ENCODE results near the gene WT1.

The WT1 gene

DNA sequence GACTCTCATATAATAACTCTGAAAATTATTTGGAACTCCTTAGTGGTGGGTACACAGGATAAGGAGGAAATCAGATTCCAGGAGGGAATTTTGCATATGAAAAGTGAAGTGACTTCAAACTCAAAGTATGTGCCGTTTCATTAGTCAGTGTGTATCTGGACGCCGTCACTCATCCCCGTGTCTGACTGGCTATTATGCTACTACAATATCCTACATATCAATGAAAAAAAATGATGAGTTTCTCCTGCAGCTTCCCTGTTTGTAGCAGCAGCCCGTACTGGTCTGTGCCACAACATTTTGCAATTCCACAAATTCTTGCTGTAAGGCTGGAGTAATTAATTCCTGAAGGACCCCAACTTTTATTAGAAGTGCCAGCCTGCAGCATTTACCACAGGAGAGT is 16.5 kb downstream of the WT1 start:
- in situ Hi-C loops (cut with HindIII; ENCODE audit: low sequenced_read_pairs) = no loop called here
- DNase-seq (ENCODE audit: low read depth, low spot score) = no peak
- no peak overlapping the region for H3K4me3 ChIP-seq (ENCODE audit: low read depth, low read length)
- TF ChIP-seq, protein P1, sequence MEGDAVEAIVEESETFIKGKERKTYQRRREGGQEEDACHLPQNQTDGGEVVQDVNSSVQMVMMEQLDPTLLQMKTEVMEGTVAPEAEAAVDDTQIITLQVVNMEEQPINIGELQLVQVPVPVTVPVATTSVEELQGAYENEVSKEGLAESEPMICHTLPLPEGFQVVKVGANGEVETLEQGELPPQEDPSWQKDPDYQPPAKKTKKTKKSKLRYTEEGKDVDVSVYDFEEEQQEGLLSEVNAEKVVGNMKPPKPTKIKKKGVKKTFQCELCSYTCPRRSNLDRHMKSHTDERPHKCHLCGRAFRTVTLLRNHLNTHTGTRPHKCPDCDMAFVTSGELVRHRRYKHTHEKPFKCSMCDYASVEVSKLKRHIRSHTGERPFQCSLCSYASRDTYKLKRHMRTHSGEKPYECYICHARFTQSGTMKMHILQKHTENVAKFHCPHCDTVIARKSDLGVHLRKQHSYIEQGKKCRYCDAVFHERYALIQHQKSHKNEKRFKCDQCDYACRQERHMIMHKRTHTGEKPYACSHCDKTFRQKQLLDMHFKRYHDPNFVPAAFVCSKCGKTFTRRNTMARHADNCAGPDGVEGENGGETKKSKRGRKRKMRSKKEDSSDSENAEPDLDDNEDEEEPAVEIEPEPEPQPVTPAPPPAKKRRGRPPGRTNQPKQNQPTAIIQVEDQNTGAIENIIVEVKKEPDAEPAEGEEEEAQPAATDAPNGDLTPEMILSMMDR (IDR thresholded peaks at IDR 0.05; ENCODE audit: low read depth, low read length) = no peak

DNA sequence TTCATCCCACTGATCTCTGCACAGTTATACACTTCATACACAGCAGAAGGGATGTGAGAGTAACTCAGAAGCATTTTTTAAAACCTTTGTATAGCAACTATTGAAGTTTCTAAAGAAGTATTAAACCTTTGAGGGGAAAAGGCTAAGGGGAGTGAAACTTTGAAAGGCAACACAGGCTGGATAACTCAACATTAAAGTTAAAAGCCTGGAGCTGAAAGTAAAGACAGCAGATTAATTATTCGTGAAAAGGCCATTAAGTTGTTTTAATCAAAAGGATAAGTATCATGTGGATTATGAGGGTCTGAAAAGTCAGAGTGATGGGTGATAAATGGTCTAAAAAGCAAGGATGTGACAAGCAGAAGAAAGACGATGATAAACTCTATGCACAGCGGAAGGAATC is 17.5 kb downstream of the WT1 start:
- in situ Hi-C loops (cut with HindIII; ENCODE audit: low sequenced_read_pairs) = no loop called here
- H3K4me3 ChIP-seq (ENCODE audit: low read depth, low read length) = no peak overlapping the region
- TF ChIP-seq, protein P1 (IDR thresholded peaks at IDR 0.05; ENCODE audit: low read depth, low read length) = no peak
- DNase-seq (ENCODE audit: low read depth, low spot score) = no peak

DNA sequence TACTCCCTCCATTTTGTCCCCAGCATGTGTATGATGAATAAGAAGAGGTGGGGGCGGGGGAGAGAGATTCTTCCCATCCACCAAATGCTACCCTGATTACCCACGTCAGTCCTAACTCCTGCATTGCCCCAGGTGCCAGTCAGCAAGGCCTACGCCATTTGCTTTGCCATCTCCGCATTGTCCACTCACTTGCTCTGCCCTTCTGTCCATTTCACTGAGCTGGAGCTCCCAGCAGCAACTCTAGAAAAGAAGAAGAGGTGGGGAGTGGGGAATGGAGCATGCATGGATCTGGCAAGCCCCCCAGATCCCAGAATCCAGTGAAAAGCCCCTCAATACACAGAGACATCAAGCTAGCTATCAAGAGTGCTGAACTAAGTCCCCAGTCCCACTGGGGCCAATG is 19.0 kb downstream of the WT1 start:
- in situ Hi-C loops (cut with HindIII; ENCODE audit: low sequenced_read_pairs) = no loop called here
- no peak overlapping the region for H3K4me3 ChIP-seq (ENCODE audit: low read depth, low read length)
- TF ChIP-seq, protein P1 (IDR thresholded peaks at IDR 0.05; ENCODE audit: low read depth, low read length) = no peak
- DNase-seq (ENCODE audit: low read depth, low spot score) = no peak

DNA sequence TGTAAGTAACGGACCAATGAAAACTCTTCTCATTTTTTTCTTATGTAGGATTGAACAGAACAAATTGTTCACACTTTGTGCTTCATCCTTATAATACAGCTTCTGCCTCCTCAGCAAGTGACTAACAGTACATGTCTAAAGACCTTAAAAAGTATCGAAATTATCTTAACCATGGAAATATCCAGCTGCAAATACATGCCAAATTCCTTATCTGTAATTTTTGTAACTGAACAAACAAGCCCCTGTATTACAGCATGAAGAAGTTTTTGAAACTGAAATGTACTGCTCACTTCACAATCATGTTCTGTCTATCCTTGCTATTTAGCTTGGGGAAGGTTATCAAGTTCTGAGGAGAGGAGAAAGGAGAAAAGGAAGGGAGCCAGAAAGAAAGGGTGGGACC is 20.4 kb downstream of the WT1 start:
- no peak overlapping the region for H3K4me3 ChIP-seq (ENCODE audit: low read depth, low read length)
- TF ChIP-seq, protein P1 (IDR thresholded peaks at IDR 0.05; ENCODE audit: low read depth, low read length) = no peak
- in situ Hi-C loops (cut with HindIII; ENCODE audit: low sequenced_read_pairs) = no loop called here
- no peak for DNase-seq (ENCODE audit: low read depth, low spot score)

DNA sequence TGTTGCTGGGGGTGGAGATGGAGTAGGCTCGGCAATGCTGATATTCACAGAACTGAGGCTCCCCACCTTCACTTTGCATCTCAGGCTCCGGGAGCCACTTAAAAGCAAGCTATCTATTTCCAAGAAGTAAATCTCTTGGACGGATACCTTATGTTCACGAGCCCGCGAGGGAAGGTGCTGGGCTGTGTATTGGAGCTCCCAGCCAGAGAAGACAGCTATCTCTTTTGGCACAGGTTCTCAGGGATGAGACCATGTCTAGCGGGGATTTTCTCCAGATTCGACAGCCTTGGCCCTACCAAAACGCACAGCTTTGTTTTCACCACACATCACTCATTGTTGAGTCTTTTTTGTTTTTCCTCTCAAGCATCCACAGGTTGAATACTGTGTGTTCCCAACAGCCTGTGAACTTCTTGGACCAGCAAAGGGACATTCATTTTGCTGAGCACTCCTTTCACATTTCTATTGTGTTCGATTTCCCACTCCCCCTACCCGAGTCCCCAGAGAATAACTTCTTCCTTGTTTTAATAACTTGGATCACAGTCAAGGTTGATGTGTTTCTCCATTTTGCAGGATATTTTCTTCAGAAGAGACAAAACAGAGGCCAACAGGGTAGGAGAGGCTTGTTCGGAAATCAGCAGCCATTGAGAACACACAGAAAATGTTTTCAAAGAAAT is 23.3 kb downstream of the WT1 start:
- H3K4me3 ChIP-seq (ENCODE audit: low read depth, low read length) = no peak overlapping the region
- DNase-seq (ENCODE audit: low read depth, low spot score) = no peak
- in situ Hi-C loops (cut with HindIII; ENCODE audit: low sequenced_read_pairs) = no loop called here
- TF ChIP-seq, protein P1 (IDR thresholded peaks at IDR 0.05; ENCODE audit: low read depth, low read length) = no peak

DNA sequence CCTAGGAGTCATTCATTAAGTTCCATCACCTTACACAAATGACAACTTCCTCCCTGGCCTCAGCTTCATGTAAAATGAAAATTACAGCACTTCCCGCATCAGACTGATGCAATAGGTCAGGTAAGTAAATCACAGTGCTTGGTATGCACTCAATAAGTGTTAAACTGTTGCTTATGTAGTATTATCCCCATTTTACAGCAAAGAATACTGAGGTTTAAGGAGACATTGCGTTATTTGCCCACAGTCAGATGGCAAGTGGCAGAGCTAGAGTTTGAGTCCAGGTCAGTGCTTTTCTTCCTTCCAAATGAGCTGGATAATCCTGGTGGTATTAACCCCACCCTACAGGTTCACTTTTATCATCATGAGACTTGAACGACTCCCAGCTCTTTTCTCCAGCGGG is 29.7 kb downstream of the WT1 start:
- TF ChIP-seq, protein P1 (IDR thresholded peaks at IDR 0.05; ENCODE audit: low read depth, low read length) = no peak
- in situ Hi-C loops (cut with HindIII; ENCODE audit: low sequenced_read_pairs) = no loop called here
- no peak overlapping the region for H3K4me3 ChIP-seq (ENCODE audit: low read depth, low read length)
- DNase-seq (ENCODE audit: low read depth, low spot score) = no peak
